ENCODE measurements around the gene PKIB.

Gene PKIB

DNA sequence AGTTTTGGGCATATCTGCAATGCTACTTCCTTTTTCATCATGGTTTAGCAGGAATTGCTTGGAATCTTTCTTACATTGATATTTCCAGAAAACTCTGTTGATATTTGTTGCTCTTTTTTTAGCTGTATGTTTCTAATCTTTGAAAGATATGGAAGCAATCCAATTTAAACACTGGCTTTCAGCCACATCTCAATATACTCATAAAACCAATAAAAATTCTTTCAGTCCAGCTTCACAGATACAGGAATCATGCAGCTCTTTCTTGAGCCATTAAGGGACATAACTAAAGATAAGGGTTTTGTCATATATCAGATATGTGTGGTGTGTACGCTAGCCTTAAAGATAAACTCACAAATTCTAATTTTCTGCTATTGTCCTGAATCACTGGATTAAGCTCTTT is 47.4 kb downstream of the PKIB start:
- H3K4me3 ChIP-seq (ENCODE audit: low read depth, low read length) = no peak overlapping the region
- TF ChIP-seq CTCF (IDR thresholded peaks at IDR 0.05; ENCODE audit: control insufficient read depth, extremely low read depth, insufficient read depth) = no peak
- peak; percentile 63 for DNase-seq (ENCODE audit: low read depth)

DNA sequence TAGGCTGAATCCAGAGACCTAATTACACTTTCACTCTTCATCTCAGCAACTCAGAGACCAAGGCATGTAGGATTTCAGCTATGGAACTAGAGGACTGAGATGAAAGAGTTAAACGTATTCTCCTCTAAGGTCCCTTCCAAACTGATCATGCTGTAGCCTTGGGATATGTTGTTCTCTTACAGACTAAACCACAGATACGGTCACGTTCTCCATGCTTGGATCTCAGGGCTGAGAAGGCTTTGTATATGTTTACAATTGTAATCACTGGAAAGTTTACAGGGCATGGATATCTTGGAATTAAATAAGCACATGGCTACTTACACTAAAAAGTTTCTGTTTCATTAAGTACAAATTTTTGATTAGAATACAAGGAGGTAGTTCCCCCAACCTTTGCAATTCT is 50.1 kb downstream of the PKIB start:
- TF ChIP-seq CTCF (IDR thresholded peaks at IDR 0.05; ENCODE audit: control insufficient read depth, extremely low read depth, insufficient read depth) = no peak
- no peak for DNase-seq (ENCODE audit: low read depth)
- H3K4me3 ChIP-seq (ENCODE audit: low read depth, low read length) = no peak overlapping the region

GRCh38 chr6:122663981-122664380 is 53.8 kb downstream of the PKIB start:
- no peak overlapping the region for H3K4me3 ChIP-seq (ENCODE audit: low read depth, low read length)
- DNase-seq (ENCODE audit: low read depth) = no peak
- no peak for TF ChIP-seq CTCF (IDR thresholded peaks at IDR 0.05; ENCODE audit: control insufficient read depth, extremely low read depth, insufficient read depth)

GRCh38 chr6:122665929-122666328 is 55.7 kb downstream of the PKIB start:
- no peak for TF ChIP-seq CTCF (IDR thresholded peaks at IDR 0.05; ENCODE audit: control insufficient read depth, extremely low read depth, insufficient read depth)
- H3K4me3 ChIP-seq (ENCODE audit: low read depth, low read length) = no peak overlapping the region
- DNase-seq (ENCODE audit: low read depth) = no peak

GRCh38 chr6:122666418-122666817 is 56.2 kb downstream of the PKIB start:
- DNase-seq (ENCODE audit: low read depth) = no peak
- no peak for TF ChIP-seq CTCF (IDR thresholded peaks at IDR 0.05; ENCODE audit: control insufficient read depth, extremely low read depth, insufficient read depth)
- no peak overlapping the region for H3K4me3 ChIP-seq (ENCODE audit: low read depth, low read length)

- DNase-seq (ENCODE audit: low read depth) = no peak
- no peak for TF ChIP-seq CTCF (IDR thresholded peaks at IDR 0.05; ENCODE audit: control insufficient read depth, extremely low read depth, insufficient read depth)
- H3K4me3 ChIP-seq (ENCODE audit: low read depth, low read length) = no peak overlapping the region
Measured at GRCh38 chr6:122669418-122669817, 59.2 kb downstream of the PKIB start.

DNA sequence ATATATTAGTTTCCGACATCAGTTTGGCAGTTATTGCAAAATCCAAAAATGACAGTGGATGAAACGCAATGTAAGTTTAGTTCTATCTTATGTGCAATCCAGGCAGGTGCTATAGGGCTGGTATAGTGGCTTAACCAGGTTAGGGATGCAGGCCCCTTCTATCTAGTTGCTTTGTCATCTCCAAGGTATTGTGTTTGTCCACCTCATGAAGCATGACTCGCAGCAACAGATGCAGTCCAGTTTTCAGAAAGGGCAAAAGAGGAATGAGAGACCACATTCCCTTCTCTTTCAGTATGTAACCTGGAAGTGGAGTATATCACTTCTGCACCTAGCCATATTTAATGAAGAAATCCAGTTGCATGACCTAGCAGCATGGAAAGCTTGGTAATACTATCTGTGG is 59.7 kb downstream of the PKIB start:
- no peak overlapping the region for H3K4me3 ChIP-seq (ENCODE audit: low read depth, low read length)
- no peak for TF ChIP-seq CTCF (IDR thresholded peaks at IDR 0.05; ENCODE audit: control insufficient read depth, extremely low read depth, insufficient read depth)
- no peak for DNase-seq (ENCODE audit: low read depth)

Measured in LNCaP clone FGC (cell line).